HFFc6 (cell line): ENCODE data around the gene STX8. TPM values are rescaled to one million over a fixed set of nuclear protein-coding genes. Genes with fewer than 3 reads are reported as not detected.

ENCODE experiments used
- DNase-seq: peaks from one replicate; pipeline ENCODE4 v3.0.0-alpha.2; 2018
- H3K27ac Mint-ChIP-seq: 2 replicates; pipeline ENCODE4 v1.8.0; 2020; ENCODE audit warnings: mild to moderate bottlenecking, mixed read lengths
- H3K27me3 Mint-ChIP-seq: 2 replicates; pipeline ENCODE4 v1.8.0; 2021; ENCODE audit warnings: mild to moderate bottlenecking, moderate library complexity, mixed read lengths; ENCODE audit not compliant: insufficient read depth
- H3K36me3 Mint-ChIP-seq: 2 replicates; pipeline ENCODE4 v1.8.0; 2021; ENCODE audit warnings: low read depth, mixed read lengths
- H3K4me1 Mint-ChIP-seq: 2 replicates; pipeline ENCODE4 v1.8.0; 2020; ENCODE audit warnings: low read depth, mixed read lengths
- H3K4me3 Mint-ChIP-seq: 2 replicates; pipeline ENCODE4 v1.8.0; 2020; ENCODE audit warnings: mild to moderate bottlenecking, moderate library complexity, mixed read lengths
- H3K9me3 Mint-ChIP-seq: 2 replicates; pipeline ENCODE4 v1.8.0; 2020; ENCODE audit warnings: mild to moderate bottlenecking, mixed read lengths
- total RNA-seq, 6 experiments: library from RNA; stranded (reverse); fragmentation: NEBNext Ultra II Directional; extraction: Animal tissue kit (Norgen Biotek cat#: 25700); gene quantifications; 2 replicates in 1 of 6; 3 replicates in 5 of 6; pipeline ENCODE4 v1.2.3, GENCODE V29; 2021
- TF ChIP-seq, protein P1 (sequence below): fragments of 200-600 bp; sonication (generic); IDR thresholded peaks from 2 replicates; pipeline ENCODE4 v1.5.0; 2021; ENCODE audit warnings: antibody characterized with exemption, mild to moderate bottlenecking

Gene STX8
- total RNA-seq, 6 experiments from 2014 or later: 48.9 to 73.8 (median 60.9) TPM

DNA sequence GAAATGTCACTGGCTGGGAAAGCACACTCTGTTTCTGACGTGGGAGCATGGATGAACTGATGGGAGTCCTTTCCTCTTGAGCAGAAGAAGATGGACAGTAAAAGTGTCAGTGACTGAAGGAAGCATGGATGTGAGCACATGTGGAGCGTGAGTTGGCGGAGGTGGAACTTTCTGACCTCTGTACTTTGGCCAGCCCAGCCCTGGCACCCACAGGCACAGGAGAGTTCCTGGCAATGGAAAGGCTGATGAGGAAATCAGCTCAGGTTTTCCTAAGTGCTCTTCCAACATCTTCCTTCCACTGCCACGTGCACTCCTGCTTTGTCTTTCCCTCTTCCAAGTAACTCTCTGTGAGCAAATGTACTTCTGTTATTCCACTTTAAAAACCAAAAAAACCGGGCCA is 277.5 kb downstream of the STX8 start:
- Mint-ChIP-seq H3K4me3 (no peak overlapping the region), H3K27me3 (0 out of 2 replicates have a peak, but pooled peaks cover 2% of the 10 kb centered on the region), H3K36me3 (no peaks in the 10 kb centered on the region; the same call in 1 of the 2 replicates), H3K4me1 (no peaks in the 10 kb centered on the region), H3K9me3 (peaks cover 8% of the 10 kb centered on the region; the same call in 1 of the 2 replicates), H3K27ac (no peak overlapping the region)
- no peak for DNase-seq
- TF ChIP-seq, protein P1, sequence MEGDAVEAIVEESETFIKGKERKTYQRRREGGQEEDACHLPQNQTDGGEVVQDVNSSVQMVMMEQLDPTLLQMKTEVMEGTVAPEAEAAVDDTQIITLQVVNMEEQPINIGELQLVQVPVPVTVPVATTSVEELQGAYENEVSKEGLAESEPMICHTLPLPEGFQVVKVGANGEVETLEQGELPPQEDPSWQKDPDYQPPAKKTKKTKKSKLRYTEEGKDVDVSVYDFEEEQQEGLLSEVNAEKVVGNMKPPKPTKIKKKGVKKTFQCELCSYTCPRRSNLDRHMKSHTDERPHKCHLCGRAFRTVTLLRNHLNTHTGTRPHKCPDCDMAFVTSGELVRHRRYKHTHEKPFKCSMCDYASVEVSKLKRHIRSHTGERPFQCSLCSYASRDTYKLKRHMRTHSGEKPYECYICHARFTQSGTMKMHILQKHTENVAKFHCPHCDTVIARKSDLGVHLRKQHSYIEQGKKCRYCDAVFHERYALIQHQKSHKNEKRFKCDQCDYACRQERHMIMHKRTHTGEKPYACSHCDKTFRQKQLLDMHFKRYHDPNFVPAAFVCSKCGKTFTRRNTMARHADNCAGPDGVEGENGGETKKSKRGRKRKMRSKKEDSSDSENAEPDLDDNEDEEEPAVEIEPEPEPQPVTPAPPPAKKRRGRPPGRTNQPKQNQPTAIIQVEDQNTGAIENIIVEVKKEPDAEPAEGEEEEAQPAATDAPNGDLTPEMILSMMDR: no peak

DNA sequence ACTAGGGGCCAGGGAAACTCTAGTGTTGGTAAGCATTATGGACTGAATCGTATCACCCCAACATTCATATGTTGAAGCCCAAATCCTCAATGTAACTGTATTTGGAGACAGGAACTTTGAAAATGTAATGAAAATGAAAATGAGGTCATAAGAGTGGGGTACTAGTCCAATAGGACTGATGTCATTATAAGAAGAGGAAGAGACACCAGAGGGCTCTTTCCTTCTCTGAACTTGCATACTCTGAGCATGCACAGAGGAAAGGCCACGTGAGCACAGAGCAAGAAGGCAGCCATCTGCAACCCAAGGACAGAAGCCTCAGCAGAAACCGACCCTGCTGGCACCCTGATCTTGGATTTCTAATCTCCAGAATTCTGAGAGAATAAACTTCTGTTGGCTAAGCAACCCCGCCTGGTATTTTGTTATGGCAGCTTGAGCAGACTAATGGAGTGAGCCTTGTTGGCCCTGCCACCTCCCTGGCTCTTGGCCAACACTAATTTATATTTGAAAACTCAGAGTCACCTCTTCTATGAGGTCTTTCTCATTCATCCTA is 280.9 kb downstream of the STX8 start:
- TF ChIP-seq, protein P1: no peak
- H3K9me3 Mint-ChIP-seq: peaks cover 8% of the 10 kb centered on the region; the same call in 1 of the 2 replicates
- no peak overlapping the region for H3K27ac Mint-ChIP-seq
- H3K4me1 Mint-ChIP-seq: no peaks in the 10 kb centered on the region
- H3K4me3 Mint-ChIP-seq: no peak overlapping the region
- H3K27me3 Mint-ChIP-seq: 0 out of 2 replicates have a peak, but pooled peaks cover 2% of the 10 kb centered on the region
- no peaks in the 10 kb centered on the region; the same call in 1 of the 2 replicates for H3K36me3 Mint-ChIP-seq
- no peak for DNase-seq

DNA sequence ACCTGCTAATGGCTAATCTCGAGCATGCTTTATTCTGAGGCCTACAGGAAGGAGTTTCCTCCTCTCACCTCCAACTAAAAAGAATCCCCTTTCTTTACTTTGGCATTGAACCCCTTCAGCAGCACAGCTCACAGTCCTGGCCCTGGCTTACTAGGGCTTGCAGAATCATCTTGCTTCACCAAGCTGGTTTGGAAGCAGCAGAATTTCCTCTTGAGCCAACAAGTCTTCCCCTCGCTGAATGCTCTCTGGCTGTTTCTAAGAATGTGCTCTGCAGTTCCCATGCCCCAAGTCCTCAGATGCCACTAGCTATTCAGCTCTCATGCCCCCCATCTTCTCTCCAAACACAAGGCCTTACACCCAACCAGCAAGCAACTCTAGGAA is 283.1 kb downstream of the STX8 start:
- TF ChIP-seq, protein P1: no peak
- Mint-ChIP-seq H3K36me3 (peaks cover 4% of the 10 kb centered on the region), H3K4me1 (no peaks in the 10 kb centered on the region), H3K9me3 (peaks cover 8% of the 10 kb centered on the region; the same call in 1 of the 2 replicates), H3K27ac (no peak overlapping the region), H3K27me3 (0 out of 2 replicates have a peak, but pooled peaks cover 2% of the 10 kb centered on the region), H3K4me3 (no peak overlapping the region)
- no peak for DNase-seq

DNA sequence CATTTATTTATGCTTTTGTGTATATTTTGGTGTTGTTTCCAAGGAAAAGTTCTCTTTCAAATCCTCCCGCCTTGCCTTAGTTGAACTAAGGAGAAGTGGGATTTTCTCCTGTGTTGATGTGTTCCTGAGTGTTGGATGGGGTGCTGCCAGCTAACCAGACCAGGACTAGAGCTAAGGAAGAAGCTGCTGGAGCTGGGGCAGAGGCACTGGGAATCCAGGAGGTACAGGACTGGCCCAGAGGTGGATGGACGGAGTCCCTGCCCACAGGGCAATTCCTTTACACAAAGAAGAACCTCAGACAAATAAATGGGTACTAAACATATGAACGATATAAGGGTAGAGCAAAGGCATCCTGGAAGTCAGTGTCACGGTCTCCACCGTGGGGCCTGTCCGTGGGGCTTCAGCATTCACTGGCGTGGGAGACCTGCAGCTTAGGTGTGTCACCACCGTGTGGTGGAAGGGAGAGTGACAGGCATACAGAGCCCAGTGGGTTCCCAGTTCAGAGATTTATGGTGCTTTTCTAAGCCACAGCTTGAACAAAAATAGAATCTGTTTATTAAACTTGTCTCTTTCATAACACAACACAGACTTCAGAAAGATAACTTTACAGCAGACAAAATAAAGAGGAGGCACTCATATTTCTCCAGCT is 283.6 kb downstream of the STX8 start:
- Mint-ChIP-seq H3K27ac (no peak overlapping the region), H3K27me3 (0 out of 2 replicates have a peak, but pooled peaks cover 2% of the 10 kb centered on the region), H3K9me3 (peaks cover 8% of the 10 kb centered on the region; the same call in 1 of the 2 replicates), H3K4me3 (no peak overlapping the region), H3K36me3 (peaks cover 4% of the 10 kb centered on the region), H3K4me1 (no peaks in the 10 kb centered on the region)
- TF ChIP-seq, protein P1: peak; percentile 71
- no peak for DNase-seq

DNA sequence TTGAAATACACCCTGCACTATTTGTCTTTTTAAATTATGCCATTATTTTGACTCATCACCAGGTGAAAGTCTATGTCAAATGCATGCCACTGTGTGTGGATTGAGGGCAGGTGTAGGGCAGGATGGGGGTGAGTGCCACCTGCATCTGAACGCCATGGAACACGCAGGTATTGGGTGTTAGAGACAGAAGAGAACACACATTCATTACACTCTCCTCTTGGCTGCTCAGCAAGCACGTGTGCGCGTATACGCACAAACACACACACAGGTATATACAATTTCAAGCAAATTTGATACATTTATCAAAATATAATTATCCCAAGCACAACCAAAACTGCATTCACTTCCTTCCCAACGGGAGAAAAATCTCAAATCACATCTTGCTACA is 285.4 kb downstream of the STX8 start:
- DNase-seq: no peak
- no peak overlapping the region for H3K27ac Mint-ChIP-seq

More for the DNA sequence above, 285.4 kb downstream of the STX8 start:
- TF ChIP-seq, protein P1: no peak
- H3K36me3 Mint-ChIP-seq: peaks cover 4% of the 10 kb centered on the region
- peaks cover 8% of the 10 kb centered on the region; the same call in 1 of the 2 replicates for H3K9me3 Mint-ChIP-seq
- no peaks in the 10 kb centered on the region for H3K4me1 Mint-ChIP-seq
- H3K4me3 Mint-ChIP-seq: no peak overlapping the region
- no peaks in the 10 kb centered on the region for H3K27me3 Mint-ChIP-seq
